ENCODE measurements around the gene C7orf25. TPM values are rescaled to one million over a fixed set of nuclear protein-coding genes. Genes with fewer than 3 reads are reported as not detected.

C7orf25 gene
- total and polyA plus RNA-seq, 3 experiments from 2014 or later, result 2.5 to 5.2 (median 4.6) TPM

DNA sequence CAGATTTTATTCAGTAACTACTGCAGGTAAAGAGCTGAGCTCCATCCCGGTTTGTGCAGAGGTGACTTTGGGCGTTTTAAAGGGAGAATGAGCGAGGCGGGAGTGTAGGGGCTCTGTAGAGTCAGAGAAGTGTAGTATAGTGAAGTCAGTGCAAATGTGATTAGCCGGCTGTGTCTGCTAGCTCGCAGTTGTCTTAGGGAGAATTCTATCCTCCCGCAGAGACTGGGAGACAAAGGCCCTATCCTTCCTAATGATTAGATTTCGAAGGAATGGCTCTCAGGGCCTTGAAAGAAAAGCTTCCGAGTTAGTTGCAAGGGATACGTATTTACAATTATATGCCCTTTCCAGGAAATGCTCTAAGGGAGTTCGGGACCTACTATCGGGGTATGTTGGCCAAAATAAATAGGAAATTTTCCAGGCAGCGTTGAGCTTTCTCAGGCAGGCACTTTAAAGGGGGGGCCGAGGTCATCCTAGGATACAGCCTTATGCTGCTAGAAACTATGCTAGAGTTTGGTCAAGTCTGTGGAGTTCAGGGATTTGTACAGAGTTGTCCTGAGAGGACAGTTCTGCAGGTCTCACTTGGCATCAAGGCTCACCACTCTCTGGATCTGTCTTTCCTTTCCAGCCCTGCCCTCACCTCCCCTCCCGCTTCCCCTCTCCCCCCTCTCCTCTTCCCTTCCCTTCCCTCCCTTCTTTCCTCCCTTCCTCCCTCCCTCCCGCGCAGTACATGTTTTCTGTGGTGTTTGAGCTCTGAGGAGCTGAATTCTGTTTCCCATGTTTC lies 21.1 kb upstream of the C7orf25 start:
- H3K4me3 Mint-ChIP-seq, result peak overlapping the region; percentile 95 to 100 (median 99)
- Histone ChIP-seq H3K9me3 (ENCODE audit: low read length) (no peaks in the 10 kb centered on the region), H3K36me3 (ENCODE audit: insufficient read depth, low read length) (peaks cover 9% of the 10 kb centered on the region), H3K27ac (ENCODE audit: low read depth, low read length) (peak overlapping the region; percentile 88), H3K27me3 (ENCODE audit: insufficient read depth, low read length, poor library complexity, severe bottlenecking) (no peaks in the 10 kb centered on the region), H3K4me1 (ENCODE audit: insufficient read depth, low read length) (peaks cover 46% of the 10 kb centered on the region), H3K4me3 (ENCODE audit: low read length) (peak overlapping the region; percentile 98)
- H3K9me3 Mint-ChIP-seq, result no peaks in the 10 kb centered on the region
- DNase-seq, result no peak
- peak overlapping the region; percentile 83 to 100 (median 98) for H3K27ac Mint-ChIP-seq
- CTCF ChIA-PET, result interaction anchor here (1.6 to 4.6 kb wide), 4 partner anchors 9 to 905 kb away, joined by 7 to 31 read pairs (median 12); partner anchors contain the start of genes C7orf25 and STK17A
- POLR2A ChIA-PET, result interaction anchor here (0.6 to 2.2 kb wide), 4 partner anchors 21 to 812 kb away, joined by 3 to 17 read pairs (median 6); partner anchors contain the start of genes C7orf25 and STK17A
- H3K27me3 Mint-ChIP-seq, result no peaks in the 10 kb centered on the region
- peaks cover 60 to 80% (median 70%) of the 10 kb centered on the region in 3 donors for H3K4me1 Mint-ChIP-seq
- peaks cover 0 to 48% (median 11%) of the 10 kb centered on the region in 3 donors for H3K36me3 Mint-ChIP-seq

DNA sequence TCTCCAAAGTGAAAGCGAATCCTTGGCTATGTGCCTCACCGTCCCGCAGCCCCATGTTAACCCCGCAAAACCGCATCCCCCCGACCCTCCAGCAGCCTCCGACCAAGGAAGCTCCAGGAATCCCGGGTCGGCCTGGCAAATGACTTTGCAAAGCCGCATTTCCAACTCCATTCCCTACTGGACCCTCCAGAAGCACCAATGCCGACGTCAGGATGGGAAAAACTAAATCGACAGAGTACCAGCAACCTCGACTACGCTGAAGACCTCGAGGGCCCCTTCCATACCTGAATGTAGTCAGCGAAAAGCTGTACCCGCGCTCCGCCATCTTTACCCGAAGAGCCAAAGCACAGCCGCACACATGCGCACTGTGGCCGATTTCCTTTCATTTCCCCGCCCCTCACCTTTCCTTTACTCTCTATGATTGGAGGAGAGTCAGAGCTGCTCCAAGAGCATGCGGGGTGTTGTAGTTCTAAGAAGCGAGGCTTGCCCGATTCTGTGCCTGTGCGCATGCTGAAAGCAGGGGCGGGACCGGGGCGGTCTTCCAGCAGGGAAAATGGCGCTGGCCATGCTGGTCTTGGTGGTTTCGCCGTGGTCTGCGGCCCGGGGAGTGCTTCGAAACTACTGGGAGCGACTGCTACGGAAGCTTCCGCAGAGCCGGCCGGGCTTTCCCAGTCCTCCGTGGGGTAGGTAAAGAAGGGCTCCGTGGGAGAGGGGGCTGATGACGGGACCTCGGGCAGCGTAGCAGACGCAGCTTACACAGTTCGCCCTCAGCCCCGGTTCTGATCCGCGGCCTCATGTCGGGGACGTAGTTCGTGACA lies 20.2 kb upstream of the C7orf25 start, which contains the start of the genes MRPL32 and PSMA2:
MRPL32 (plus strand) TSS at position 543 of the 818 bp plus-strand sequence; CDS start at position 554, 11 bp downstream.
PSMA2 (minus strand) TSS at position 341 of the 818 bp plus-strand sequence; CDS start at position 325, 16 bp downstream.
- ChIA-PET POLR2A (interaction anchor here (0.5 to 2.2 kb wide), 9 partner anchors 8 to 822 kb away, joined by 3 to 17 read pairs (median 4); partner anchors contain the start of genes C7orf25 and STK17A), CTCF (interaction anchor here (0.8 to 4.6 kb wide), 8 partner anchors 10 to 906 kb away, joined by 3 to 31 read pairs (median 5); partner anchors contain the start of genes C7orf25 and STK17A)
- Histone ChIP-seq H3K27ac (ENCODE audit: low read depth, low read length) (peak within 1 kb of the TSS; percentile 88), H3K4me1 (ENCODE audit: insufficient read depth, low read length) (peaks cover 49% of the 10 kb centered on the region), H3K27me3 (ENCODE audit: insufficient read depth, low read length, poor library complexity, severe bottlenecking) (no peaks in the 10 kb centered on the region), H3K9me3 (ENCODE audit: low read length) (no peaks in the 10 kb centered on the region), H3K36me3 (ENCODE audit: insufficient read depth, low read length) (peaks cover 5% of the 10 kb centered on the region), H3K4me3 (ENCODE audit: low read length) (peak within 1 kb of the TSS; percentile 98)
- Mint-ChIP-seq H3K27ac (peak within 1 kb of the TSS; percentile 83 to 100 (median 98)), H3K4me1 (peaks cover 65 to 87% (median 80%) of the 10 kb centered on the region in 3 donors), H3K36me3 (peaks cover 0 to 47% (median 4%) of the 10 kb centered on the region in 3 donors), H3K27me3 (no peaks in the 10 kb centered on the region), H3K4me3 (peak within 1 kb of the TSS; percentile 95 to 100 (median 99)), H3K9me3 (no peaks in the 10 kb centered on the region)
- DNase-seq, result peak; percentile 91 to 97 (median 94)

DNA sequence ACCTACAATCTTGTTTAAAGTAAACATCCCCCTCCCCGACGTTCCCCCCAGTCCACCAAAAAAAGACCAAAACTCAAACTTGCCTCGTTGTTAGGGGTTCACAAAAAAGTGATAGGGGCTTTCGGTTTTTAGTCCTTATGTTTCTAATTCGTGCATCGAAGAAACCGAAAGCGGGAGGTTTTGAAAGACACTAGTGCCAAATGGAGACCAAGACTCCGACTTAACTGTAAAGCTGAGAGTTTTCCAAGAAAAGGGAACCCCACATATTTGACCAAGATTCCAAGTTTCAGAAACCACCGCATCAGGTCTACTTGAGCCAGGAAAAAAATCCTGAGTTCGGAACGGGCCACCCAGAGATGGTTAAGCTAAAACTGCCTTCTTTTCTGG lies 19.6 kb upstream of the C7orf25 start:
- no peak for DNase-seq
- Mint-ChIP-seq H3K36me3 (peaks cover 0 to 50% (median 4%) of the 10 kb centered on the region in 3 donors), H3K4me1 (peaks cover 69 to 91% (median 86%) of the 10 kb centered on the region in 3 donors), H3K27ac (peak overlapping the region; percentile 83 to 100 (median 98)), H3K27me3 (no peaks in the 10 kb centered on the region), H3K4me3 (peak overlapping the region; percentile 95 to 100 (median 99)), H3K9me3 (no peaks in the 10 kb centered on the region)
- ChIA-PET POLR2A (interaction anchor here (0.8 to 2.2 kb wide), 6 partner anchors 8 to 651 kb away, joined by 3 to 17 read pairs (median 6); partner anchors contain the start of genes C7orf25 and STK17A), CTCF (interaction anchor here (0.8 to 4.6 kb wide), 7 partner anchors 10 to 790 kb away, joined by 3 to 31 read pairs (median 3); partner anchors contain the start of genes C7orf25 and STK17A)
- Histone ChIP-seq H3K36me3 (ENCODE audit: insufficient read depth, low read length) (peaks cover 9% of the 10 kb centered on the region), H3K4me3 (ENCODE audit: low read length) (peak overlapping the region; percentile 98), H3K4me1 (ENCODE audit: insufficient read depth, low read length) (peaks cover 49% of the 10 kb centered on the region), H3K9me3 (ENCODE audit: low read length) (no peaks in the 10 kb centered on the region), H3K27ac (ENCODE audit: low read depth, low read length) (peak overlapping the region; percentile 88), H3K27me3 (ENCODE audit: insufficient read depth, low read length, poor library complexity, severe bottlenecking) (no peaks in the 10 kb centered on the region)

DNA sequence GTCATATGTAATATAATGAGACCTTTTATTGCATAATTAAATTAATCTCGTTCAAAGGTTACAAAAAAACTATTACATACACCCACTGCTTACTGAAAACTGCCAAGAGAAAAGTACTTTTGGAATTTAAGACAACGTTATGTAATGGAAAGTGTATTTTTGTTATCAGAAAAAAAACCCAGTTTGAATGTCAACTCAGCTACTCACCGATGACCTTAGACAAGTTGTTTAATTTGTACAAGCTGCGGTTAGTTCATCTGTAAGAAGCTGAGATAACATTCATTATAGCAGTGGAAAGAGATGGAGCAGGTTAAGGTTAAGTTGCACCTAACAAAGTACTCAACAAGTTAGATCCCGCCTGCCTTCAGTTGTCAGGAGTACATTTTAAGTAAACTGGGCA lies 19.0 kb upstream of the C7orf25 start:
- peaks cover 13% of the 10 kb centered on the region for H3K36me3 ChIP-seq (ENCODE audit: insufficient read depth, low read length)

DNA sequence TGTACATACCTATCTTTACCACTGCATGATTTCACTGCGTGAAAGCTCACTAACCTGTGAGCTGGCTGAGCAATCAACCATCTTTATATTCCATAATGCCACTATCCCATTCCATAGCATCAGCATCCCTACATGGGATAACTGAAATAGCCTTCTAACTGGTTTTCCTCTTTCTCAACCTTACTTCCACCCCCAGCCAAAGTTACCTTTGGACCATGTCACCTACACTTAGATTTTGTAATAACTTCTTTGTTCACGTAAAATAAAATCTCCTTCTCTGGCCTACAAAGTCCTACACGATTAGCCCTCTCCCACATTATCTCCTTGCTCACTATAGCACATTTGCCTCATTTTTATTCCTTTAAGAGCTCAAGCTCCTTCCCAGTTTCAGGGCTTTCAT lies 17.6 kb upstream of the C7orf25 start:
- no peaks in the 10 kb centered on the region for H3K27me3 Mint-ChIP-seq
- POLR2A ChIA-PET, result no interaction called here
- peaks cover 0 to 52% (median 7%) of the 10 kb centered on the region in 3 donors for H3K36me3 Mint-ChIP-seq
- Histone ChIP-seq H3K27ac (ENCODE audit: low read depth, low read length) (no peak overlapping the region), H3K36me3 (ENCODE audit: insufficient read depth, low read length) (peaks cover 17% of the 10 kb centered on the region), H3K4me1 (ENCODE audit: insufficient read depth, low read length) (peaks cover 49% of the 10 kb centered on the region), H3K4me3 (ENCODE audit: low read length) (no peak overlapping the region), H3K27me3 (ENCODE audit: insufficient read depth, low read length, poor library complexity, severe bottlenecking) (no peaks in the 10 kb centered on the region), H3K9me3 (ENCODE audit: low read length) (no peaks in the 10 kb centered on the region)
- H3K4me3 Mint-ChIP-seq, result peak overlapping the region in 6 of 7 donors; percentile 3 to 41 (median 20)
- no peak for DNase-seq
- peak overlapping the region in 6 of 8 donors; percentile 3 to 77 (median 58) for H3K27ac Mint-ChIP-seq
- H3K4me1 Mint-ChIP-seq, result peaks cover 65 to 85% (median 73%) of the 10 kb centered on the region in 3 donors
- CTCF ChIA-PET, result interaction anchor here (0.8 to 4.6 kb wide), 4 partner anchors 12 to 18 kb away, joined by 3 to 31 read pairs (median 3); partner anchors contain the start of gene C7orf25
- no peaks in the 10 kb centered on the region for H3K9me3 Mint-ChIP-seq

More for the DNA sequence above, 19.0 kb upstream of the C7orf25 start:
- H3K9me3 Mint-ChIP-seq, result no peaks in the 10 kb centered on the region
- peak overlapping the region in 7 of 8 donors; percentile 83 to 100 (median 99) for H3K27ac Mint-ChIP-seq
- peak overlapping the region; percentile 88 for H3K27ac ChIP-seq (ENCODE audit: low read depth, low read length)
- CTCF ChIA-PET, result interaction anchor here (1.4 to 4.6 kb wide), 3 partner anchors 11 to 908 kb away, joined by 3 to 31 read pairs (median 15); partner anchors contain the start of gene STK17A
- H3K4me1 ChIP-seq (ENCODE audit: insufficient read depth, low read length), result peaks cover 49% of the 10 kb centered on the region
- no peaks in the 10 kb centered on the region for H3K27me3 Mint-ChIP-seq
- no peak for DNase-seq
- H3K27me3 ChIP-seq (ENCODE audit: insufficient read depth, low read length, poor library complexity, severe bottlenecking), result no peaks in the 10 kb centered on the region
- H3K9me3 ChIP-seq (ENCODE audit: low read length), result no peaks in the 10 kb centered on the region
- POLR2A ChIA-PET, result no interaction called here
- H3K4me3 ChIP-seq (ENCODE audit: low read length), result peak overlapping the region; percentile 98
- peaks cover 0 to 50% (median 4%) of the 10 kb centered on the region in 3 donors for H3K36me3 Mint-ChIP-seq
- peak overlapping the region; percentile 95 to 100 (median 99) for H3K4me3 Mint-ChIP-seq
- peaks cover 67 to 91% (median 80%) of the 10 kb centered on the region in 3 donors for H3K4me1 Mint-ChIP-seq

DNA sequence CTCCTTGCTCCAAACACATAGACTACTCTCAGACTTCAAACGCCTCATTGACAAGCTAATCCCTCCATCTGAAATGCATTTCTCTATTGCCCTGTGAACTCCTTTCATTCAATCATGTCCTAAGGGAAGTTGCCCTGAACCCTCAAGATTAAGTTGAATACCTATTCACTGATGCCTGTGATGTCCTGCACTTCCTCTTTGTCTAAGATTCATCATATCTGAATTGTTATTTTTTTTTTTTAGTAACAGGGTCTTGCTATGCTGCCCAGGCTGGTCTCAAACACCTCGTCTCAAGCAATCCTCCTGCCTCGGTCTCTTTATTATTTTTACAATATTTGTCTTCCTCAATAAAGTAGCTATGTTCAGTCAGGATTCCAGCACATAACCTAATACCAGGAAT lies 16.9 kb upstream of the C7orf25 start:
- Histone ChIP-seq H3K4me3 (ENCODE audit: low read length) (no peak overlapping the region), H3K4me1 (ENCODE audit: insufficient read depth, low read length) (peaks cover 43% of the 10 kb centered on the region), H3K36me3 (ENCODE audit: insufficient read depth, low read length) (peaks cover 19% of the 10 kb centered on the region), H3K27ac (ENCODE audit: low read depth, low read length) (no peak overlapping the region), H3K9me3 (ENCODE audit: low read length) (no peaks in the 10 kb centered on the region), H3K27me3 (ENCODE audit: insufficient read depth, low read length, poor library complexity, severe bottlenecking) (no peaks in the 10 kb centered on the region)
- H3K36me3 Mint-ChIP-seq, result peaks cover 0 to 56% (median 10%) of the 10 kb centered on the region in 3 donors
- H3K4me3 Mint-ChIP-seq, result no peak overlapping the region
- no peaks in the 10 kb centered on the region for H3K9me3 Mint-ChIP-seq
- ChIA-PET POLR2A (no interaction called here), CTCF (interaction anchor here (0.8 to 1.0 kb wide), 3 partner anchors 12 to 18 kb away, joined by 3 read pairs; partner anchors contain the start of gene C7orf25)
- no peaks in the 10 kb centered on the region for H3K27me3 Mint-ChIP-seq
- peak overlapping the region in 6 of 8 donors; percentile 1 to 76 (median 54) for H3K27ac Mint-ChIP-seq
- peaks cover 58 to 80% (median 66%) of the 10 kb centered on the region in 3 donors for H3K4me1 Mint-ChIP-seq
- no peak for DNase-seq

DNA sequence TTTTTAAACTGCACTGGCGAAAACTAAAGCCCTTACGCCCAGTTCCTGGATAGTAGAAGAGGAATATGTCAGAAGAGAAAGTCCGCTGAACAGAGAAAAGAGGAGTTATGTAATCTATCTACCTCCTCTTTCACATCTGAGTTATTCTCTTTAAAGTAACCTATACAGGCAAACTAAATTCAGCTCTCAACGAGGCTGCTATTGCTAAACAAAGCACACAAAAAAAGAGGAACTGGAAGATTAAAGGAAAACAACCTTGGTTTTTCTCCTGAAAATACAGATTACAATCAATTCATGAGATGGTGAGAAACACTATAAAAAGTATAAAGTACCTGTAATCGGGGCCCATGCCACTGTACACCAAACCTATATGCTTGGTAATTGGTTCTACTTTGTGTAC lies 14.3 kb upstream of the C7orf25 start:
- no peak for DNase-seq
- H3K27ac Mint-ChIP-seq, result no peak overlapping the region
- Histone ChIP-seq H3K4me1 (ENCODE audit: insufficient read depth, low read length) (peaks cover 33% of the 10 kb centered on the region), H3K27ac (ENCODE audit: low read depth, low read length) (no peak overlapping the region), H3K36me3 (ENCODE audit: insufficient read depth, low read length) (peaks cover 40% of the 10 kb centered on the region), H3K4me3 (ENCODE audit: low read length) (no peak overlapping the region), H3K9me3 (ENCODE audit: low read length) (no peaks in the 10 kb centered on the region), H3K27me3 (ENCODE audit: insufficient read depth, low read length, poor library complexity, severe bottlenecking) (no peaks in the 10 kb centered on the region)
- ChIA-PET POLR2A (interaction anchor here (0.6 kb wide), 1 partner anchor 37 kb away, joined by 7 read pairs; no protein-coding TSS in a partner anchor), CTCF (interaction anchor here (1.3 kb wide), 1 partner anchor 656 kb away, joined by 4 read pairs; the partner anchor contains the start of gene STK17A)
- H3K4me3 Mint-ChIP-seq, result no peak overlapping the region
- peaks cover 0 to 65% (median 20%) of the 10 kb centered on the region in 3 donors for H3K36me3 Mint-ChIP-seq
- H3K4me1 Mint-ChIP-seq, result peaks cover 39 to 67% (median 54%) of the 10 kb centered on the region in 3 donors
- H3K27me3 Mint-ChIP-seq, result no peaks in the 10 kb centered on the region
- H3K9me3 Mint-ChIP-seq, result no peaks in the 10 kb centered on the region

All from CD8-positive, alpha-beta memory T cell (primary cell).